Kidney capillary endothelial cell (primary cell): ENCODE data around the gene PSPC1.

Source experiments
- DNase-seq: peaks from one replicate; pipeline ENCODE4 v3.0.0-alpha.2; 2018; ENCODE audit warnings: low spot score

The PSPC1 gene

DNA sequence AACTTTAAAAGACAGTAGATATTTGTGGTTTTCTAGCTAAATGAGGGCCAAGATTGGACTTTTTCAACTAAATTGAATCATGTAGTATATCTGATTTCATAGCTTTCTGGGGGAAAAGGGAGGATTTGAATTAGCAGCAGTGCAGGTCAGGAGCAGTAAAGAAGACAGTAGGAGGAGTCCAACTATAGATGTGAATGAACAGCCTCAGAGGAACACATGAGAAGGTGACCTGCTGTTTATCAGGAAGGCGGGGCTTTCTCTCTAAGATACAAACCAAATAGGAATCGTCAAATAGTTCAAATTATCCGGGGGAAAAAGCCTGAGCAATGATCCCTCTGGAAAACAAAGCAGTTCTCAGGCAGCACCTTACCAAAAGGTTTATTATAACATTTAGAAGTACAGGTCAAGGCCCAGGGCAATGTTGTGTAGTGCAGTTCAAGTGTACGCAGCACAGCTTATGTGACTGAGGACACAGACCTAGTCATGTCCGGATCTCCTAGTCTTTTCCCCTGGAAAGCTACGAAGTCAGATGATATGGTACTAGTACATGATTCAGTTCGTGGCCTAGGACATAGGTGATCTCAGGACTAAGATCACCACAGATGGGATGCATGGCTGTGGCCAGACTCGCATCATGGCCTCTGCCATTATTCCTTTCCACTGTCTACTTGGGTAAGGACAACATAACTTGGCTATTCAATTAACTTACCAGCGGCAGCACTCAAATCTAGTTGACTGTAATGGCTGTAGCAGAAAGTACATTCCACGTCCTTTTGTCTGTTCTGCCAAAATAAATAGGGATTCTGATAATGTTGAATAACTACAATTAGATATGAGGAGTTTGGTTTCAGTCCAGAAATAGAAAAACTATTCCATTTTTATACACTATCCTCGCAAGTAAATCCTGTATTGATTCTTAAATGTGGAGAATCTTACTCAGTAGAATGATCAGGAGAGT lies 109.0 kb downstream of the PSPC1 start:
- DNase-seq: no peak

DNA sequence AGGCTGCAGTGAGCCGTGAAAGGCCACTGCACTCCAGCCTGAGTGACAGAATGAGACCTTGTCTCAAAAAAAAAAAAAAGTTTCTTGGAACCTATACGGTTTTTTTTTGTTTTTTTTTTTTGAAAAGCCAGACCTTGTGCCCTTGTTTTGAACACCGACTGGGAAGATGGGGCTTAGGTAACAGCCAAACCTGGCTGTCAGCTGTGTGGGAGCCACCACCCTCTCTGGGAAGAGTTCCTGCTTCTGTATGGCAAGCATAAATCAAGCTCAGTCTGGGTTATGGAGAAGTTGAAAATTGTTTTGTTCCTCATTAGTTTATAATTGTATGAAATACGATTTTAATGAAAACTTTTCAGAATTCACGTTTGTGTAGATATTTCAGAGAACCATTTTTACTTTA lies 109.8 kb downstream of the PSPC1 start:
- DNase-seq: no peak

GRCh38 chr13:19670147-19670546 lies 112.6 kb downstream of the PSPC1 start:
- DNase-seq: no peak

GRCh38 chr13:19668778-19669177 lies 114.0 kb downstream of the PSPC1 start:
- no peak for DNase-seq

DNA sequence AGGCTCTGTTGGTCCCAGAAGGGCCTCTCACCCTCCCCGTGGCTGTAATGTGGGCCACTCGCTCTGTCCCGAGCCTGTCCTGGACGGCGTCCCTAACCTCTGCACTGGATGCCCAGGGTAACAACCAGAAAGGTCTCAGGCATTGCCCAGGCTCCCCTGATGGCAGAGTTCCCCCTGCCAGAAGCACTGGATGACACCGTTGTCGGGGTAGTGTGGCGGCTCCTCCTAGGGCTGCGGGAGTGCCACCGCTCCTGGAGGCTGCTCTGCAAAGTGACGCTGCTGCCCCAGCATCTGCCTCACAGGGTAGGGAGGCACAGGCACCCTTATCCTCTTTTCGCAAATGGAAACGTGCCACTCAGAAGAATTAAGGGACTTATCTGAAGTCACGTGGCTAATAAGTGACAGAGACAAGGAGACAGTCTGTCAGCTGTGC lies 117.3 kb downstream of the PSPC1 start:
- DNase-seq: no peak

- no peak for DNase-seq
Measured at GRCh38 chr13:19664481-19665230, 118.1 kb downstream of the PSPC1 start.

DNA sequence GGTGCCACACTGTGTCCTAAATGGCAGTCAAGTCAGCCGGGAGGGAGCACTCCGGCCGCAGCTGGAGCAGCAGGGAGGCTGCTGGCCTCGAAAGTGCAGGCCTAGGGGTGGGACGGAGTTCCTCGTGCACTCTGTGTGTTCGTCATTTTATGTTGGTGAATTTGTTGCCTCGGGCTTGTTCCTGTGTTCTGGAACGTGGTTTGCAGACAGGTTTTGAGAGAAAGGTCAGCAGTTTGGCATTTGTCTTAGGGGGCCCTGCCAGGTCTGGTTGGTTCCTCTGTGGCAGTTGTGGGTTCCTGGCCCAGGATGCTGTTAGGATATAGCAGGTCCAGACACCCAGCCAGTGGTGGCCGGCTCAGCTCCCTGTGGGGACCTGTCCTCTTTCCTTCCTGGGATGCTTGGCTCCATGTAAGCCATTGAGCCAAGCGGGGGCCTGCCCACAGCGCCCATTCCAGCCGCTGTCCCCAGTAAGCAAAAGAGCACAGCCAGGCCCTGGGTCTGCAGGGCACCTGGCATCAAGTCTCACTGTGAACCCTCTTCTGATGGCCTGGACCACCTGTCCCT lies 119.2 kb downstream of the PSPC1 start:
- no peak for DNase-seq

- DNase-seq: no peak
Measured at GRCh38 chr13:19661561-19661960, 121.2 kb downstream of the PSPC1 start.

DNA sequence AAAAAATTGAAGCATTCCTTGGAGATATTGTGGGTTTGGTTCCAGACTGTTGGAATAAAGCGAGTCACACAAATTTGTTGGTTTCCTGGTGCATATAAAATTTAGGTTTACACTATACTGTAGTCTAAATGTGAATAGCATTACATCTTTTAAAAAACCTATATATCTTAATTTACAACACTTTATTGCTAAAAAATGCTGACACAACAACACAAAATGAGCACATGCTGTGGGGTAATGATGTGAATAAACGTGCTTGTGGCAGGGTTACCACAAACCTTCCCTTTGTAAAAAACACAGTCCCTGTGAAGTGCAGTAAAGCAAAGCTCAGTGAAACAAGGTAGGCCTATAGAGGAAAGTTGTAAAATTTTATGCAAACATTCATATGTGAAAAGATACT lies 121.6 kb downstream of the PSPC1 start:
- DNase-seq: no peak

- DNase-seq: no peak
Measured at GRCh38 chr13:19658831-19659230, 123.9 kb downstream of the PSPC1 start.

- no peak for DNase-seq
Measured at GRCh38 chr13:19657872-19658591, 124.7 kb downstream of the PSPC1 start.
